Smooth muscle cell (in vitro differentiated cells): ENCODE results near the gene PRDM16. TPM values are rescaled to one million over a fixed set of nuclear protein-coding genes. Genes with fewer than 3 reads are reported as not detected.

Experiments used
- DNase-seq: peaks from one replicate; lab custom pipeline; 2025; ENCODE audit not compliant: unreplicated experiment; lab: John Stamatoyannopoulos, UW
- H2AFZ ChIP-seq: fragments of 200-600 bp; sonication (generic); 2 replicates; pipeline ENCODE4 v1.6.0; 2016; ENCODE audit warnings: antibody characterized with exemption, low read depth, mild to moderate bottlenecking
- H3F3A ChIP-seq: fragments of 200-600 bp; sonication (generic); 2 replicates; pipeline ENCODE4 v1.6.0; 2017; ENCODE audit warnings: antibody characterized with exemption, low read depth
- H3K27ac ChIP-seq: fragments of 200-600 bp; sonication (generic); 2 replicates; pipeline ENCODE4 v1.5.1; 2016; ENCODE audit warnings: low read depth, mild to moderate bottlenecking
- H3K27me3 ChIP-seq: fragments of 200-600 bp; sonication (generic); 2 replicates; pipeline ENCODE4 v1.6.1; 2016; ENCODE audit warnings: low read depth, mild to moderate bottlenecking
- H3K36me3 ChIP-seq: fragments of 200-600 bp; sonication (generic); 2 replicates; pipeline ENCODE4 v1.5.1; 2016; ENCODE audit warnings: low read depth
- H3K4me1 ChIP-seq: fragments of 200-600 bp; sonication (generic); 2 replicates; pipeline ENCODE4 v1.5.1; 2016; ENCODE audit warnings: low read depth
- H3K4me2 ChIP-seq: fragments of 200-600 bp; sonication (generic); 2 replicates; pipeline ENCODE4 v1.6.0; 2016; ENCODE audit warnings: mild to moderate bottlenecking
- H3K4me3 ChIP-seq: fragments of 200-600 bp; sonication (generic); 2 replicates; pipeline ENCODE4 v1.5.1; 2016; ENCODE audit warnings: mild to moderate bottlenecking
- H3K79me2 ChIP-seq: fragments of 200-600 bp; sonication (generic); 2 replicates; pipeline ENCODE4 v1.6.0; 2016; ENCODE audit warnings: low read depth, mild to moderate bottlenecking
- H3K9ac ChIP-seq: fragments of 200-600 bp; sonication (generic); 2 replicates; pipeline ENCODE4 v1.6.0; 2016; ENCODE audit warnings: low read depth
- H3K9me3 ChIP-seq: fragments of 200-600 bp; sonication (generic); replicated peaks from 2 replicates; pipeline ENCODE4 v1.5.1; 2016; ENCODE audit warnings: low read depth
- H4K20me1 ChIP-seq: fragments of 200-600 bp; sonication (generic); 2 replicates; pipeline ENCODE4 v1.6.0; 2016; ENCODE audit warnings: low read depth
- WGBS: methylation state at CpG from one replicate; pipeline ENCODE4 v1.1.7; 2016; ENCODE audit warnings: low lambda C conversion rate; 5-methylcytosine and 5-hydroxymethylcytosine counted together
- polyA plus RNA-seq: library from polyadenylated mRNA; unstranded; fragments of >200 nt; fragmentation: Nextera tagmentation; extraction: Ambion mirVana; gene quantifications from 2 replicates; pipeline ENCODE4 v1.2.1, GENCODE V29; 2016
- total RNA-seq: library from RNA; depleted of rRNA; stranded (reverse); fragments of >200 nt; gene quantifications from 2 replicates; pipeline ENCODE4 v1.2.3, GENCODE V29; 2014
- TF ChIP-seq, protein P1 (sequence below): fragments of 200-600 bp; sonication (generic); IDR thresholded peaks from 2 replicates; pipeline ENCODE4 v1.5.1; 2017; ENCODE audit warnings: borderline replicate concordance, mild to moderate bottlenecking, antibody characterized with exemption; ENCODE audit not compliant: insufficient read depth, poor library complexity, severe bottlenecking

The PRDM16 gene
- total and polyA plus RNA-seq, 2 experiments from 2014 or later: 0.72 to 1.3 TPM

DNA sequence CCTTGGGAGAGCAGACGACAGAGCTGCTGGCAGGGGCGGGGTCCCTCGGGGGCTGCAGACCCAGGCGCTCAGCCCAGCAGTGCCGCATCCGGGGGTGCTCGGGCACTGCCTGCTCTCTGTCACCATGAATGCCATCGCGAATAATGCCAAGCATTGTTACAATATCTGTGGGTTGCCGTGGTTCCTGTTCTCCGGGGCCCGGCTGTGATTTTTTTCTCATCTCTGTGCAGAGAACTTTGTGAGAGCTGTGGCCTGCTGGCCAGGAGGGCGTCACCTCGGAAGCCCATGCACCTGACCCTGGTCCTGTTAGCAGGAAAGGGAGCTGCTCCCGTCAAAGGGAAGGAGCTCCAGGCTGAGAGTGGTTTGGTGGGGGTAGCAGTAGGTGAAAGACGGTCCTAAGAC is 70.4 kb downstream of the PRDM16 start:
- DNase-seq: no peak
- Histone ChIP-seq H3K9ac (no peak overlapping the region), H3K27ac (no peak overlapping the region), H2AFZ (no peak overlapping the region), H3K27me3 (no peaks in the 10 kb centered on the region), H4K20me1 (no peaks in the 10 kb centered on the region), H3K9me3 (no peaks in the 10 kb centered on the region), H3K36me3 (no peaks in the 10 kb centered on the region), H3F3A (no peaks in the 10 kb centered on the region), H3K79me2 (no peaks in the 10 kb centered on the region), H3K4me3 (no peak overlapping the region), H3K4me2 (no peak overlapping the region), H3K4me1 (peaks cover 14% of the 10 kb centered on the region)
- 92% methylated on average over 16 of the region's 16 CpGs for WGBS
- TF ChIP-seq, protein P1, sequence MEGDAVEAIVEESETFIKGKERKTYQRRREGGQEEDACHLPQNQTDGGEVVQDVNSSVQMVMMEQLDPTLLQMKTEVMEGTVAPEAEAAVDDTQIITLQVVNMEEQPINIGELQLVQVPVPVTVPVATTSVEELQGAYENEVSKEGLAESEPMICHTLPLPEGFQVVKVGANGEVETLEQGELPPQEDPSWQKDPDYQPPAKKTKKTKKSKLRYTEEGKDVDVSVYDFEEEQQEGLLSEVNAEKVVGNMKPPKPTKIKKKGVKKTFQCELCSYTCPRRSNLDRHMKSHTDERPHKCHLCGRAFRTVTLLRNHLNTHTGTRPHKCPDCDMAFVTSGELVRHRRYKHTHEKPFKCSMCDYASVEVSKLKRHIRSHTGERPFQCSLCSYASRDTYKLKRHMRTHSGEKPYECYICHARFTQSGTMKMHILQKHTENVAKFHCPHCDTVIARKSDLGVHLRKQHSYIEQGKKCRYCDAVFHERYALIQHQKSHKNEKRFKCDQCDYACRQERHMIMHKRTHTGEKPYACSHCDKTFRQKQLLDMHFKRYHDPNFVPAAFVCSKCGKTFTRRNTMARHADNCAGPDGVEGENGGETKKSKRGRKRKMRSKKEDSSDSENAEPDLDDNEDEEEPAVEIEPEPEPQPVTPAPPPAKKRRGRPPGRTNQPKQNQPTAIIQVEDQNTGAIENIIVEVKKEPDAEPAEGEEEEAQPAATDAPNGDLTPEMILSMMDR: no peak

DNA sequence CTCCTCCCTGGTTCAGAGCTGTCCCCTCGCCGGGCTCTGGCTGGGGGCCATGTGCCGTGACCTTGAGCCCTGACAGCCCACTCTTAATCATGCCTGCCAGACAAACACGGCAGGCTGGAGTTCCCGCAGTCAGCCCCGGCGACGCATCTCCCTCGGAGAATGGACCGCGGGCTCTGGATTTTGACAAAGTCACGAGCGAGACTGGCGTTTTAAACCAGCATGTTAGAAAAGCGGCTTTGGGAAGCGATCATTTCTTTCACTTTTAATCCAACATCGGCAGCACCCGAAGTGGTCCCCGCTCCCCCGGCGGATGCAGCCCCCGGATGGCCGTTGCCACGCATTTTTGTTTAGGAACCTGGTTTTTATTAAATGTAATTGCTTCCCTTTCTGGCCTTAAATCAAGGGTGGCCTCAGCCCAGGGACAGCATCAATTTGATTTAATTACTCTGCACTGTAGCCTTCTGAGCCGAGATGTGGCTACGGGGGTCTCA is 70.9 kb downstream of the PRDM16 start:
- Histone ChIP-seq H3K27me3 (no peaks in the 10 kb centered on the region), H3K4me1 (peaks cover 9% of the 10 kb centered on the region), H3K9me3 (no peaks in the 10 kb centered on the region), H3K27ac (no peak overlapping the region), H3K4me3 (no peak overlapping the region), H3K36me3 (no peaks in the 10 kb centered on the region), H3F3A (no peaks in the 10 kb centered on the region), H3K79me2 (no peaks in the 10 kb centered on the region), H2AFZ (no peak overlapping the region), H3K9ac (no peak overlapping the region), H3K4me2 (no peak overlapping the region), H4K20me1 (no peaks in the 10 kb centered on the region)
- DNase-seq: no peak
- TF ChIP-seq, protein P1: no peak
- WGBS: 87% methylated on average over 26 of the region's 26 CpGs

DNA sequence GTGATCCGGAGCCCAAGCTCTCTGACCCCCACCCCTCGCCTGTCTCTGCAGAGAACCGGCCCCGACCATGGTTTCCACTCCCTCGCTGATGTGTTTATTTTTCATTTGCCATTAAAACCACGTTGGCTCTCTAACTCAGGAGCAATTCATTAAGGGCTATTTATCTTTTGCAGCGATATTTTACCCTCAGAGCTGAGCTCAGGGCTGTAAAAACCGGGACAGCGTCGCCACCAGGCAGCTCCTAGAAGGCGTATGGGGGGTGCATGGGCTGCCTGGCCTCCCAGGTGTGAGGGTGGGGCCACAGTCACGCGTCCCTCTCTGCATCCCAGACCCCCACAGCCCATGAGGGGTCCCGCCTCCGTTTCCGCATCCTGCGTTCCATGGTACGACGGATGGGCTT is 71.4 kb downstream of the PRDM16 start:
- no peak for DNase-seq
- peaks cover 4% of the 10 kb centered on the region for H3K4me1 ChIP-seq
- H3K36me3 ChIP-seq: no peaks in the 10 kb centered on the region
- H3K27me3 ChIP-seq: no peaks in the 10 kb centered on the region
- H3K9me3 ChIP-seq: no peaks in the 10 kb centered on the region
- no peaks in the 10 kb centered on the region for H4K20me1 ChIP-seq
- H3K4me3 ChIP-seq: no peak overlapping the region
- no peak overlapping the region for H3K9ac ChIP-seq
- TF ChIP-seq, protein P1: no peak
- WGBS: 87% methylated on average over 19 of the region's 19 CpGs
- H3K79me2 ChIP-seq: no peaks in the 10 kb centered on the region
- no peaks in the 10 kb centered on the region for H3F3A ChIP-seq
- no peak overlapping the region for H2AFZ ChIP-seq
- no peak overlapping the region for H3K27ac ChIP-seq
- H3K4me2 ChIP-seq: no peak overlapping the region

GRCh38 chr1:3141129-3141528 is 72.1 kb downstream of the PRDM16 start:
- H3K4me2 ChIP-seq: no peak overlapping the region
- H3F3A ChIP-seq: no peaks in the 10 kb centered on the region
- WGBS: 93% methylated on average over 13 of the region's 13 CpGs
- DNase-seq: no peak
- no peaks in the 10 kb centered on the region for H3K4me1 ChIP-seq
- H3K27ac ChIP-seq: no peak overlapping the region
- H3K79me2 ChIP-seq: no peaks in the 10 kb centered on the region
- no peak overlapping the region for H2AFZ ChIP-seq
- H3K9me3 ChIP-seq: no peaks in the 10 kb centered on the region
- H4K20me1 ChIP-seq: no peaks in the 10 kb centered on the region
- no peaks in the 10 kb centered on the region for H3K36me3 ChIP-seq
- TF ChIP-seq, protein P1: no peak
- H3K27me3 ChIP-seq: no peaks in the 10 kb centered on the region
- H3K4me3 ChIP-seq: no peak overlapping the region
- H3K9ac ChIP-seq: no peak overlapping the region
